ENCODE data around the gene ERICH4. TPM values are rescaled to one million over a fixed set of nuclear protein-coding genes. Genes with fewer than 3 reads are reported as not detected.

ERICH4 gene
- total and polyA plus RNA-seq, 2 of the 8 experiments (the other 6 are each of a cell fraction or from before 2014, with no cell fraction given): not detected

- TF ChIP-seq CEBPB (IDR thresholded peaks at IDR 0.05; ENCODE audit: low read depth, low read length) (no peak), CTCF (IDR thresholded peaks at IDR 0.05; ENCODE audit: control extremely low read depth in 1 of 3, insufficient read depth in 1 of 3, low read depth in 1 of 3, low read length in 3 of 3) (peak in 1 of 3 experiments; percentile 14; a peak in 1 of 4 replicates)
- Histone ChIP-seq H2BK120ac (replicated peaks; ENCODE audit: low read depth, low read length) (no peak overlapping the region), H3K36me3 (ENCODE audit: control insufficient read depth in 2 of 4, insufficient read depth in 4 of 4, low read length in 3 of 4) (no peaks in the 10 kb centered on the region), H3K14ac (ENCODE audit: insufficient read length) (no peak overlapping the region), H2AFZ (ENCODE audit: low read length) (no peak overlapping the region; the same call in 1 of the 2 replicates), H3K18ac (ENCODE audit: extremely low read depth, low read length) (no peak overlapping the region), H3K9ac (replicated peaks in 1 of 4; ENCODE audit: extremely low read depth in 1 of 4, low read depth in 3 of 4, low read length in 3 of 4) (no peak overlapping the region), H3K27me3 (replicated peaks in 1 of 4; ENCODE audit: control insufficient read depth in 3 of 4, extremely low read depth in 1 of 4, insufficient read depth in 3 of 4, low read length in 3 of 4) (0 out of 7 replicates have a peak, but pooled peaks cover 0 to 3% (median 0%) of the 10 kb centered on the region in 4 experiments), H2BK15ac (ENCODE audit: low read length) (no peak overlapping the region), H2BK12ac (ENCODE audit: low read depth, low read length) (no peak overlapping the region), H2BK5ac (ENCODE audit: low read depth, low read length) (no peak overlapping the region), H2AK5ac (ENCODE audit: low read depth, low read length) (no peak overlapping the region), H3K4me3 (ENCODE audit: extremely low read depth in 1 of 4, insufficient read depth in 2 of 4, low read depth in 3 of 4, low read length in 4 of 4) (no peak overlapping the region), H4K8ac (ENCODE audit: extremely low read depth, insufficient read depth, low read length) (no peak overlapping the region), H3K23ac (ENCODE audit: insufficient read length) (no peak overlapping the region), H3K79me1 (ENCODE audit: low read depth, low read length) (no peaks in the 10 kb centered on the region), H3K23me2 (ENCODE audit: low read depth, low read length) (no peaks in the 10 kb centered on the region), H3K4ac (replicated peaks; ENCODE audit: insufficient read length, low read depth, low read length) (no peak overlapping the region), H3K27ac (ENCODE audit: low read depth, low read length) (no peak overlapping the region), H2BK20ac (ENCODE audit: low read length) (no peak overlapping the region), H4K91ac (replicated peaks; ENCODE audit: insufficient read length, low read length) (no peak overlapping the region), H3K4me2 (ENCODE audit: insufficient read depth in 1 of 2, low read depth in 2 of 2, low read length in 2 of 2) (no peak overlapping the region), H4K20me1 (replicated peaks in 1 of 2; ENCODE audit: control insufficient read depth in 1 of 2, insufficient read depth in 2 of 2, low read length in 2 of 2) (no peaks in the 10 kb centered on the region), H3K56ac (replicated peaks; ENCODE audit: insufficient read length, low read depth, low read length) (no peak overlapping the region), H3K79me2 (ENCODE audit: control insufficient read depth in 1 of 2, insufficient read depth in 2 of 2, low read length in 2 of 2) (no peaks in the 10 kb centered on the region), H4K5ac (ENCODE audit: insufficient read length, low read depth, low read length) (no peak overlapping the region), H3K9me3 (ENCODE audit: insufficient read depth in 2 of 2, low read depth in 1 of 2, low read length in 1 of 2) (no peaks in the 10 kb centered on the region; a peak in 2 of 4 replicates), H3K4me1 (replicated peaks in 1 of 4; ENCODE audit: control insufficient read depth in 3 of 4, insufficient read depth in 4 of 4, low read length in 3 of 4) (no peaks in the 10 kb centered on the region)
- ChIA-PET CTCF (ENCODE audit: partially characterized antibody) (interaction anchor here (0.7 to 20.4 kb wide), 19 partner anchors 9 to 337 kb away, joined by 3 to 364 read pairs (median 4); partner anchors contain the start of gene DMAC2), POLR2A (ENCODE audit: partially characterized antibody) (interaction anchor here (0.7 to 1.1 kb wide), 3 partner anchors 9 to 116 kb away, joined by 4 read pairs; no protein-coding TSS in a partner anchor)
- DNase-seq (ENCODE audit: low read depth in 1 of 2, low spot score in 2 of 2) (no peak), FAIRE-seq (no peak)
- WGBS, 2 experiments (ENCODE audit: extremely low coverage in 1 of 2, insufficient coverage in 1 of 2, insufficient read length in 1 of 2, insufficient replicate concordance in 2 of 2, low coverage in 1 of 2, low lambda C conversion rate in 2 of 2, missing lambda C conversion rate in 1 of 2): 75% methylated on average over 12 of the region's 12 CpGs; no CpG with 5 or more reads in 1 of the 2 experiments
Observed at GRCh38 chr19:41447732-41448332, 4.9 kb downstream of the ERICH4 start.
